ENCODE data around the gene SPTBN2.

- TF ChIP-seq CTCF (IDR thresholded peaks at IDR 0.05; ENCODE audit: insufficient read depth, low read length), result no peak
- no peak for TF ChIP-seq POLR2AphosphoS5 (IDR thresholded peaks at IDR 0.05; ENCODE audit: low read depth)
- TF ChIP-seq, protein P1, sequence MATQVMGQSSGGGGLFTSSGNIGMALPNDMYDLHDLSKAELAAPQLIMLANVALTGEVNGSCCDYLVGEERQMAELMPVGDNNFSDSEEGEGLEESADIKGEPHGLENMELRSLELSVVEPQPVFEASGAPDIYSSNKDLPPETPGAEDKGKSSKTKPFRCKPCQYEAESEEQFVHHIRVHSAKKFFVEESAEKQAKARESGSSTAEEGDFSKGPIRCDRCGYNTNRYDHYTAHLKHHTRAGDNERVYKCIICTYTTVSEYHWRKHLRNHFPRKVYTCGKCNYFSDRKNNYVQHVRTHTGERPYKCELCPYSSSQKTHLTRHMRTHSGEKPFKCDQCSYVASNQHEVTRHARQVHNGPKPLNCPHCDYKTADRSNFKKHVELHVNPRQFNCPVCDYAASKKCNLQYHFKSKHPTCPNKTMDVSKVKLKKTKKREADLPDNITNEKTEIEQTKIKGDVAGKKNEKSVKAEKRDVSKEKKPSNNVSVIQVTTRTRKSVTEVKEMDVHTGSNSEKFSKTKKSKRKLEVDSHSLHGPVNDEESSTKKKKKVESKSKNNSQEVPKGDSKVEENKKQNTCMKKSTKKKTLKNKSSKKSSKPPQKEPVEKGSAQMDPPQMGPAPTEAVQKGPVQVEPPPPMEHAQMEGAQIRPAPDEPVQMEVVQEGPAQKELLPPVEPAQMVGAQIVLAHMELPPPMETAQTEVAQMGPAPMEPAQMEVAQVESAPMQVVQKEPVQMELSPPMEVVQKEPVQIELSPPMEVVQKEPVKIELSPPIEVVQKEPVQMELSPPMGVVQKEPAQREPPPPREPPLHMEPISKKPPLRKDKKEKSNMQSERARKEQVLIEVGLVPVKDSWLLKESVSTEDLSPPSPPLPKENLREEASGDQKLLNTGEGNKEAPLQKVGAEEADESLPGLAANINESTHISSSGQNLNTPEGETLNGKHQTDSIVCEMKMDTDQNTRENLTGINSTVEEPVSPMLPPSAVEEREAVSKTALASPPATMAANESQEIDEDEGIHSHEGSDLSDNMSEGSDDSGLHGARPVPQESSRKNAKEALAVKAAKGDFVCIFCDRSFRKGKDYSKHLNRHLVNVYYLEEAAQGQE (IDR thresholded peaks at IDR 0.05; ENCODE audit: insufficient replicate concordance, low read depth), result no peak
- no peak for TF ChIP-seq SPI1 (IDR thresholded peaks at IDR 0.05; ENCODE audit: borderline replicate concordance, low read depth)
- TF ChIP-seq GABPA (IDR thresholded peaks at IDR 0.05; ENCODE audit: low read depth), result no peak
Observed at GRCh38 chr11:66719111-66719872, 9.7 kb downstream of the SPTBN2 start.

Measured in HL-60 (cell line).